Neural progenitor cell (in vitro differentiated cells): ENCODE results near the gene PCSK2. TPM values are rescaled to one million over a fixed set of nuclear protein-coding genes. Genes with fewer than 3 reads are reported as not detected.
A peak's percentile ranks its signal among the peaks of the same experiment; 100 is the strongest.

ENCODE experiments used
- DNase-seq: peaks from one replicate; pipeline ENCODE4 v3.0.0-alpha.2; 2016; ENCODE audit warnings: low spot score
- H2AFZ ChIP-seq: fragments of 200-600 bp; sonication (generic); replicated peaks from 2 replicates; pipeline ENCODE4 v1.6.1; 2016; ENCODE audit warnings: antibody characterized with exemption
- H3F3A ChIP-seq: fragments of 200-600 bp; sonication (generic); 2 replicates; pipeline ENCODE4 v1.6.1; 2016; ENCODE audit warnings: antibody characterized with exemption, low read depth
- H3K27ac ChIP-seq: fragments of 200-600 bp; sonication (generic); 2 replicates; pipeline ENCODE4 v1.5.1; 2016; ENCODE audit warnings: mild to moderate bottlenecking
- H3K27me3 ChIP-seq: fragments of 200-600 bp; sonication (generic); 2 replicates; pipeline ENCODE4 v1.6.1; 2016; ENCODE audit warnings: mild to moderate bottlenecking, moderate library complexity
- H3K36me3 ChIP-seq: fragments of 200-600 bp; sonication (generic); 2 replicates; pipeline ENCODE4 v1.5.1; 2016
- H3K4me1 ChIP-seq: fragments of 200-600 bp; sonication (generic); 2 replicates; pipeline ENCODE4 v1.6.1; 2016; ENCODE audit warnings: mixed run types
- H3K4me2 ChIP-seq: fragments of 200-600 bp; sonication (generic); 2 replicates; pipeline ENCODE4 v1.6.1; 2016
- H3K4me3 ChIP-seq: fragments of 200-600 bp; sonication (generic); 2 replicates; pipeline ENCODE4 v1.5.1; 2016
- H3K79me2 ChIP-seq: fragments of 200-600 bp; sonication (generic); 2 replicates; pipeline ENCODE4 v1.6.1; 2016; ENCODE audit warnings: low read depth
- H3K9ac ChIP-seq: fragments of 200-600 bp; sonication (generic); 2 replicates; pipeline ENCODE4 v1.6.1; 2016
- H3K9me3 ChIP-seq: fragments of 200-600 bp; sonication (generic); 2 replicates; pipeline ENCODE4 v1.5.1; 2016; ENCODE audit warnings: low read depth
- H4K20me1 ChIP-seq: fragments of 200-600 bp; sonication (generic); 2 replicates; pipeline ENCODE4 v1.6.1; 2016; ENCODE audit warnings: low read depth
- H3K27ac Mint-ChIP-seq: 3 replicates; pipeline ENCODE4 v1.8.0; 2021; ENCODE audit warnings: mixed read lengths
- H3K27me3 Mint-ChIP-seq: 2 replicates; pipeline ENCODE4 v1.8.0; 2022; ENCODE audit warnings: low read depth, mild to moderate bottlenecking, inconsistent platforms, moderate library complexity, mixed read lengths; ENCODE audit not compliant: insufficient read depth
- H3K36me3 Mint-ChIP-seq: 3 replicates; pipeline ENCODE4 v1.8.0; 2021; ENCODE audit warnings: mixed read lengths
- H3K4me1 Mint-ChIP-seq: 3 replicates; pipeline ENCODE4 v1.8.0; 2021; ENCODE audit warnings: mixed read lengths
- H3K4me3 Mint-ChIP-seq: 3 replicates; pipeline ENCODE4 v1.8.0; 2021; ENCODE audit warnings: mild to moderate bottlenecking, moderate library complexity, mixed read lengths
- H3K9me3 Mint-ChIP-seq: 3 replicates; pipeline ENCODE4 v1.8.0; 2020; ENCODE audit warnings: mixed read lengths
- CTCF ChIP-seq: fragments of 200-600 bp; sonication (generic); IDR thresholded peaks from 2 replicates; pipeline ENCODE4 v1.5.1; 2017; ENCODE audit warnings: antibody characterized with exemption, mild to moderate bottlenecking
- EZH2 ChIP-seq: fragments of 200-600 bp; sonication (generic); IDR thresholded peaks from 2 replicates; pipeline ENCODE4 v1.6.1; 2017; ENCODE audit warnings: antibody characterized with exemption, mild to moderate bottlenecking, moderate library complexity
- EZH2phosphoT487 ChIP-seq: fragments of 200-600 bp; sonication (generic); IDR thresholded peaks from 2 replicates; pipeline ENCODE4 v1.6.1; 2017; ENCODE audit warnings: antibody characterized with exemption
- total RNA-seq: library from RNA; depleted of rRNA; stranded (reverse); fragments of >200 nt; gene quantifications from 2 replicates; pipeline ENCODE4 v1.2.3, GENCODE V29; 2015; ENCODE audit warnings: low replicate concordance

The PCSK2 gene
- total RNA-seq, 1 donor from 2014 or later: 0.07 TPM

DNA sequence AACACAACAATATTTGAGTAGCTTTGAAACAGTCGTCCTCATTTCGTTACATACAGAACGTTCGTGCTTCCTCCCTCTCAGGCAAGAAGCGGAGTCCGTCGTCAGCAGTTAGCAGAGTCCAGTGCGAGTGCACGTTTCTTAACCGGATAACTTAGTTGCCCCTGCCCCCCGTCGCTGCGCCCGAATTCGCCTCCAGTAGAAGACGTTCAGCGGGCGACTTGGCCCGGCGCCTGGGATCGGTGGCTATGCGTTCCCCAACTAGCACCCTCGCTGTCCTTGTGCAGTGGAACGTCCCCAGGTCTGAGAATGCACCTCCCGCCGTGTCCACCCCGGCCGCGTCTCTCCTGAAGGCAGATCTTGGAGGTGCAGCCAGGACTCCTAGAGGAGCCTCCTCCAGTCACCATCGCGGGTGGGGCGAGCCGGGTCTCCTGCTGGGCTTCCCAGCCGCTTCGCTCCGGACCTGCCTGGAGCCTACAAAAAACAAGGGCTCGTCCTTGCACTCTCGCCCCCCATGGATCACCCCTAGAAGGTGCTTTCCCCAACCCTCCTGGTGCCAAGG lies 910 bp upstream of the PCSK2 start:
- peaks cover 32% of the 10 kb centered on the region for H3K27me3 Mint-ChIP-seq
- peaks cover 17% of the 10 kb centered on the region for H3F3A ChIP-seq
- H3K9me3 Mint-ChIP-seq: peaks cover 2% of the 10 kb centered on the region
- H3K36me3 ChIP-seq: no peaks in the 10 kb centered on the region
- H3K9me3 ChIP-seq: no peaks in the 10 kb centered on the region
- H2AFZ ChIP-seq: peak overlapping the region; percentile 30
- H3K4me2 ChIP-seq: peak overlapping the region; percentile 85
- DNase-seq: peak; percentile 66
- TF ChIP-seq EZH2 (peak; percentile 68), EZH2phosphoT487 (no peak)
- H3K4me1 Mint-ChIP-seq: peaks cover 36% of the 10 kb centered on the region
- peaks cover 33% of the 10 kb centered on the region for H3K4me1 ChIP-seq
- H3K27me3 ChIP-seq: peaks cover 78% of the 10 kb centered on the region
- peak overlapping the region; percentile 56 for H3K4me3 ChIP-seq
- H3K27ac Mint-ChIP-seq: no peak overlapping the region
- no peaks in the 10 kb centered on the region for H3K79me2 ChIP-seq
- H4K20me1 ChIP-seq: peaks cover 30% of the 10 kb centered on the region
- no peak overlapping the region for H3K9ac ChIP-seq
- no peak overlapping the region for H3K27ac ChIP-seq
- no peaks in the 10 kb centered on the region for H3K36me3 Mint-ChIP-seq
- peak overlapping the region; percentile 87 for H3K4me3 Mint-ChIP-seq

GRCh38 chr20:17227219-17227575 lies 357 bp downstream of the PCSK2 start:
- H3K27ac Mint-ChIP-seq: no peak overlapping the region
- peaks cover 2% of the 10 kb centered on the region for H3K9me3 Mint-ChIP-seq
- peak overlapping the region; percentile 89 for H3K4me3 Mint-ChIP-seq
- Histone ChIP-seq H3K27ac (no peak overlapping the region), H3K4me2 (peak overlapping the region; percentile 75), H3K79me2 (no peaks in the 10 kb centered on the region), H4K20me1 (peaks cover 30% of the 10 kb centered on the region), H3K4me3 (peak overlapping the region; percentile 38), H3K4me1 (peaks cover 33% of the 10 kb centered on the region), H3F3A (peaks cover 17% of the 10 kb centered on the region), H3K9me3 (no peaks in the 10 kb centered on the region), H3K9ac (no peak overlapping the region), H2AFZ (no peak overlapping the region), H3K36me3 (no peaks in the 10 kb centered on the region), H3K27me3 (peaks cover 78% of the 10 kb centered on the region)
- H3K27me3 Mint-ChIP-seq: peaks cover 34% of the 10 kb centered on the region
- H3K4me1 Mint-ChIP-seq: peaks cover 36% of the 10 kb centered on the region
- no peak for TF ChIP-seq EZH2
- TF ChIP-seq EZH2phosphoT487: no peak
- no peak for TF ChIP-seq CTCF
- DNase-seq: no peak
- no peaks in the 10 kb centered on the region for H3K36me3 Mint-ChIP-seq

DNA sequence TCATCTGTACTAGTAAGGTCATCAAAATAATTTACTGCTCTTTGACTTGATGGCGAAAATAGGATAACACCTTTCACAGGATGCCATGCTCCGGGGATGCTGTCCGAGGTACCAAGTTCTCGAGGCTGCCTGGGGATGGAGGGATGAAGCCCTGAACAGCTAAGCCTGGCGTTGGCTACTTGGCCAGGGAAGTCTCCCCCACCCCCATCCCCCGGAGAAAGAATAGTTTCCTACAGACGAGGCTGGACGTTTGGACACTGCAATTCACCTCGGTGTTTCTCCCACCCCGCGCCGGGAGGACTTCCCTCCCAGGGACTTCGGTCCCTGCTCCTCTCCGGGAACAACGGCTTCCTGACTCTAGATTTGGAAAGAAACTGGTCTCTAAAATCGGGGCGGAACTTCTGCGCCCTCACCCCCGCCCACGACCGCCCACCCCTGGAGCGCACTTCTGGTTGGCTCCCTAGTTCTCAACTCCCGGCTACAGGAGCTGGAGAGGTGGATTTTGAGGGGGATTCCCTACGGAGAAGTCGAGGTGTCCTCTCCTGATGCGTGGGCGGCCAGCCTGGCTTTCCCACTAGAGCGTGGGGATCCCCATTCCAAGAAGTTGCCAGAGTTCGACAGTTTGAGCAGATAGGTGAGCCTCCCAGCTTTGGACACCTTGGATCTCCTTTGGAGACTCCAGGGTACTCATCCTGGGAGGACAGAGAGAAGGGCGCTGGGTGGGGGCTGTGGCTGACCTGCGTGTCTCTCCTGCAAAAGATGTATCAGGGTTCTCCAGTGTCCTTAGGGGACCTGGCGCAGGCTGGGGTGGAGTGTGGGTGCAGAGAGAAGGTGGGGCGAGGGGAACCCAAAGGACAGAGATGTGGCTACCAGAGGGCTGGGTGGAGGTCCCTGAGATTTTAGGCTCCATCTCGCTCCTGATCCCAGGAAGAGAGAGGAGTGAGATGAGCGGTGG lies 1.1 kb downstream of the PCSK2 start:
- no peak overlapping the region for H3K27ac Mint-ChIP-seq

More for the DNA sequence above, 1.1 kb downstream of the PCSK2 start:
- peak; percentile 89 for DNase-seq
- Histone ChIP-seq H3K9ac (no peak overlapping the region), H3K4me3 (peak overlapping the region; percentile 38), H3K4me1 (peaks cover 33% of the 10 kb centered on the region), H3K9me3 (no peaks in the 10 kb centered on the region), H4K20me1 (peaks cover 30% of the 10 kb centered on the region), H3K4me2 (peak overlapping the region; percentile 75), H3K27me3 (peaks cover 71% of the 10 kb centered on the region), H3K27ac (no peak overlapping the region), H3K79me2 (no peaks in the 10 kb centered on the region), H2AFZ (no peak overlapping the region), H3K36me3 (no peaks in the 10 kb centered on the region), H3F3A (peaks cover 17% of the 10 kb centered on the region)
- TF ChIP-seq EZH2phosphoT487 (peak; percentile 37), EZH2 (peak; percentile 81), CTCF (no peak)
- H3K9me3 Mint-ChIP-seq: peaks cover 2% of the 10 kb centered on the region
- peaks cover 36% of the 10 kb centered on the region for H3K4me1 Mint-ChIP-seq
- no peaks in the 10 kb centered on the region for H3K36me3 Mint-ChIP-seq
- peak overlapping the region; percentile 89 for H3K4me3 Mint-ChIP-seq
- peaks cover 34% of the 10 kb centered on the region for H3K27me3 Mint-ChIP-seq
